Measurements from ENCODE around the gene MLF2.

DNA sequence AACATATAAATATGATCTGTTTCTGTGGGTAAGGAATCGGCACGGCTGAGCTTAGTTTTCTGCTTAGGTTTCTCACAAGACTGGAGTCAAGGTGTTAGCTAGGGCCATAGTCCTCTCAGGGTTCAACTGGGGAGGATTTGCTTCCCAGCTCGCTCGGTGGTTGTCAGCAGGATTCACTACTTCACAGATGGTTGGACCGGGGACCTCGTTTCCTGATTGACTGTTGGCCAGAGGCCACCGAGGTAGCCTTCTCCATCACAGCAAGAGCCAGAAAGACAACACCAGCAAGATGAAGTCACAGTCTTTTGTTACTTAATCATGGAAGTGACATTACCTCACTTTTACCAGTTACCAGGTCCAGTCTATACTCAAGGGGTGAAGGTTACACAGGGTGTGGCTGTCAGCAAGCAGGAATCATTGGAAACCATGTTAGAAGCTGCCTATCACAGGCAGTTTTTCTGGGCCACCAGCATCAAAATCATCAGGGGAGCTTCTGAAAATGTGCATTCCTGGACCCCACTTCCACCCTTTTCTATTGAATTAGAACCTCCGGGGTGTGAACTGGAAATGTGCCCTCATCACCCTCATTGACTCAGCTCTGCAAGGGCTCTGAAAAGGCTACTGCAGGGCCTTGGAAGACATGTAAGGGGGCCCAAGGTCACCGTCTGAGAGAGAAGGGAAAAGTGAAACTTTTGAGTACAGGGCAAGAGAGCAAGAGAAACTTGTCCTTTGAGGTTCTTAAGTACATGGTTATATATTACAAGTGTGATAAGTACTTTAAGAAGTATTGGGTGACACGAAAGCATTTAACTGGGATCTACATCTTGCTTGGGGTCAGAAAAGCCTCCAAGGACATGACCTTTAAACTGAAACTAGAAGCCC, 18.2 kb downstream of the MLF2 start:
- TF ChIP-seq, protein P1, sequence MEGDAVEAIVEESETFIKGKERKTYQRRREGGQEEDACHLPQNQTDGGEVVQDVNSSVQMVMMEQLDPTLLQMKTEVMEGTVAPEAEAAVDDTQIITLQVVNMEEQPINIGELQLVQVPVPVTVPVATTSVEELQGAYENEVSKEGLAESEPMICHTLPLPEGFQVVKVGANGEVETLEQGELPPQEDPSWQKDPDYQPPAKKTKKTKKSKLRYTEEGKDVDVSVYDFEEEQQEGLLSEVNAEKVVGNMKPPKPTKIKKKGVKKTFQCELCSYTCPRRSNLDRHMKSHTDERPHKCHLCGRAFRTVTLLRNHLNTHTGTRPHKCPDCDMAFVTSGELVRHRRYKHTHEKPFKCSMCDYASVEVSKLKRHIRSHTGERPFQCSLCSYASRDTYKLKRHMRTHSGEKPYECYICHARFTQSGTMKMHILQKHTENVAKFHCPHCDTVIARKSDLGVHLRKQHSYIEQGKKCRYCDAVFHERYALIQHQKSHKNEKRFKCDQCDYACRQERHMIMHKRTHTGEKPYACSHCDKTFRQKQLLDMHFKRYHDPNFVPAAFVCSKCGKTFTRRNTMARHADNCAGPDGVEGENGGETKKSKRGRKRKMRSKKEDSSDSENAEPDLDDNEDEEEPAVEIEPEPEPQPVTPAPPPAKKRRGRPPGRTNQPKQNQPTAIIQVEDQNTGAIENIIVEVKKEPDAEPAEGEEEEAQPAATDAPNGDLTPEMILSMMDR (IDR thresholded peaks at IDR 0.05), result no peak
- TF ChIP-seq POLR2A (IDR thresholded peaks at IDR 0.05) (no peak), POLR2AphosphoS5 (IDR thresholded peaks at IDR 0.05) (no peak), EP300 (IDR thresholded peaks at IDR 0.05) (no peak)
